SKM-1 (cell line): ENCODE results near the gene VPS18.

Experiments used
- DNase-seq: peaks from one replicate; lab custom pipeline; 2025; ENCODE audit not compliant: unreplicated experiment; lab: John Stamatoyannopoulos, UW

Gene VPS18

GRCh38 chr15:40952301-40952900 is 58.2 kb downstream of the VPS18 start:
- DNase-seq = no peak

DNA sequence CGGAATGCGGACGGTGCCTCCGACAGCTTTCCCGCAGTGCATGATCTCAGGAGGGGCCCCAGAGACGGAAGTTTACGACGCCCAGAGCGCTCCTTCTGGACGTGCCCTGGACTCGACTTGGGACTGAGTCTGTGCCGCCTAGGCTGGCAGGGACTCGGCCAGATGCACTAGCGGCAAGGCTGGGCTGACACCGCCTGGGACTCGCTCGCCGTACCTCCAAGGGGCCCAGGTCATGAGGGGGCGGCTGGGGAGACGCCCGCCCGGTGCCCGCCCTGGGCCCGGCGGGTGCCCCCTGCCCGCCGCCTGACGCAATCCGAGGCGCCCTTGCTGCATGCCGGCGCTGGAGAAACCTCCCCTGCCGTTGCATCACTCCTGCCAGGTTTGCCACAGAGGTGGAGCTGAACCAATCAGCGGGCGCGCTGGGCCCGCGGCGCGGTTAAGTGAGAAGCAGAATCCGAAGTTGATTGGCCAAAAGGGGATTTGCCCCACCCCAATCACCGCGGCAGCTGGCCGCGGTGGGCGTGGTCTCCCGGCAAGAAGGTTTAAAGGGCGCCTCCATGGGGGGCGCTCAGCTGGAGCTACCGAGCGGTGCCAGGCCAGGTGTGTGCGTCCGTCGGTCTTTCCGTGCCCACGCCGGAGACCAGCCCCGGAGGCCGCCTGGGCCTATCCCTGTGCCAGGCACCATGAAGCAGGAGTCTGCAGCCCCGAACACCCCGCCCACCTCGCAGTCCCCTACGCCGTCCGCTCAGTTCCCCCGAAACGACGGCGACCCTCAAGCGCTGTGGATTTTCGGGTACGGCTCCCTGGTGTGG is 58.9 kb downstream of the VPS18 start, which contains the start of gene CHAC1:
Gene CHAC1, plus strand, starts transcription at position 571 of the 812 bp plus-strand sequence. Its CDS starts 113 bp downstream, at position 684.
- peak; percentile 82 for DNase-seq
